Neutrophil (primary cell): ENCODE measurements around the gene MRM1.

Experiments used
- H3K27ac ChIP-seq: fragments of 200-600 bp; sonication (generic); 2 replicates; pipeline ENCODE4 v1.5.1; 2016; ENCODE audit warnings: mild to moderate bottlenecking, moderate library complexity
- H3K27me3 ChIP-seq: fragments of 200-600 bp; sonication (generic); 2 replicates; pipeline ENCODE4 v1.6.0; 2016; ENCODE audit warnings: mild to moderate bottlenecking
- H3K36me3 ChIP-seq: fragments of 200-600 bp; sonication (generic); 2 replicates; pipeline ENCODE4 v1.5.1; 2017
- H3K4me1 ChIP-seq, 2 experiments: fragments of 200-600 bp in 1 of 2; sonication (generic) in 1 of 2; 1 replicate in 1 of 2; 2 replicates in 1 of 2; pipeline versions ENCODE4 v1.5.1 to v1.6.1; 2013 to 2016; ENCODE audit warnings: low read depth in 1 of 2, low read length in 1 of 2, mild to moderate bottlenecking in 1 of 2, moderate library complexity in 1 of 2; ENCODE audit not compliant: control insufficient read depth in 1 of 2, insufficient read depth in 1 of 2
- H3K4me3 ChIP-seq, 2 experiments: fragments of 200-600 bp in 1 of 2; sonication (generic) in 1 of 2; 1 replicate in 1 of 2; 2 replicates in 1 of 2; pipeline ENCODE4 v1.5.1; 2013 to 2016; ENCODE audit warnings: low read depth in 1 of 2, low read length in 1 of 2, mild to moderate bottlenecking in 1 of 2, moderate library complexity in 1 of 2
- H3K9me3 ChIP-seq: fragments of 200-600 bp; sonication (generic); 2 replicates; pipeline ENCODE4 v1.5.1; 2016
- CTCF ChIP-seq: fragments of 200-600 bp; sonication (generic); IDR thresholded peaks from 2 replicates; pipeline ENCODE4 v1.5.1; 2016; ENCODE audit warnings: antibody characterized with exemption

The MRM1 gene

GRCh38 chr17:36597866-36598777 is 3.3 kb upstream of the MRM1 start:
- Histone ChIP-seq H3K27me3 (peaks cover 13% of the 10 kb centered on the region), H3K4me3 (no peak overlapping the region), H3K4me1 (peaks cover 24 to 26% of the 10 kb centered on the region in 2 experiments), H3K27ac (no peak overlapping the region), H3K9me3 (no peaks in the 10 kb centered on the region), H3K36me3 (no peaks in the 10 kb centered on the region)
- TF ChIP-seq CTCF = no peak

- Histone ChIP-seq H3K27me3 (peaks cover 4% of the 10 kb centered on the region), H3K4me3 (no peak overlapping the region), H3K9me3 (no peaks in the 10 kb centered on the region), H3K36me3 (no peaks in the 10 kb centered on the region), H3K27ac (no peak overlapping the region), H3K4me1 (peaks cover 33 to 34% of the 10 kb centered on the region in 2 experiments)
- TF ChIP-seq CTCF = no peak
Measured at GRCh38 chr17:36598951-36599401, 2.4 kb upstream of the MRM1 start.

DNA sequence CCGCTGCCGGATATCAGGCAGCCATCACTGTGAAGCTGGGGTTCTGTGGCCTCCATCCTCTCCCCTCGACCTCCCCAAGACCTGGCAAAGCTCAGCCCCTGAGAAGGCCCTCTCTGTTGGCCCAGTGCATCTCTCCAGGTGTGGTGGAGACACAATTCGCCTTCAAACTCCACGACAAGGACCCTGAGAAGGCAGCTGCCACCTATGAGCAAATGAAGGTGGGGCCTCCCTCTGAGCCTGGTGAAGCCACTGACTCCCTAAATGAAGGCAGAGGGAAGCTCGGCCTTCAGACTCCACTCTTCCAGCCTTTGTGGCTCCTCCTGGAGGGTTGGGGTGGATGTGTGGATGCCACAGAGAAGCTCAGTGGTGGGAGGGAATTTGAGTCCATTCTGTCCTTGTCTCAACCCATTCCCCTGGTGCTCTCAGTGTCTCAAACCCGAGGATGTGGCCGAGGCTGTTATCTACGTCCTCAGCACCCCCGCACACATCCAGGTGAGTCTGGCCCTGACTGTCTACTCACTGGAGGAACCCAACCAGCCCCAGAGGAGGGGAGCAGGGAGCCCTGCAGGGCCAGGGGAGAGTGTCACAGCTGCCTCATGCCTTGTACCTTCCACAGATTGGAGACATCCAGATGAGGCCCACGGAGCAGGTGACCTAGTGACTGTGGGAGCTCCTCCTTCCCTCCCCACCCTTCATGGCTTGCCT is 1.7 kb upstream of the MRM1 start:
- peaks cover 35% of the 10 kb centered on the region in 2 experiments for H3K4me1 ChIP-seq
- no peaks in the 10 kb centered on the region for H3K36me3 ChIP-seq
- no peaks in the 10 kb centered on the region for H3K27me3 ChIP-seq
- TF ChIP-seq CTCF = no peak
- H3K9me3 ChIP-seq = no peaks in the 10 kb centered on the region
- no peak overlapping the region for H3K4me3 ChIP-seq
- H3K27ac ChIP-seq = no peak overlapping the region

GRCh38 chr17:36600465-36600864 is 918 bp upstream of the MRM1 start:
- peak overlapping the region; percentile 55 for H3K27ac ChIP-seq
- peak overlapping the region; percentile 80 to 91 for H3K4me3 ChIP-seq
- no peaks in the 10 kb centered on the region for H3K9me3 ChIP-seq

GRCh38 chr17:36600936-36601302 is 464 bp upstream of the MRM1 start:
- Histone ChIP-seq H3K36me3 (no peaks in the 10 kb centered on the region), H3K27me3 (no peaks in the 10 kb centered on the region), H3K9me3 (no peaks in the 10 kb centered on the region), H3K27ac (peak overlapping the region; percentile 55), H3K4me1 (peaks cover 35% of the 10 kb centered on the region in 2 experiments), H3K4me3 (peak overlapping the region; percentile 80 to 91)
- TF ChIP-seq CTCF = no peak

More at GRCh38 chr17:36600465-36600864, 918 bp upstream of the MRM1 start:
- Histone ChIP-seq H3K36me3 (no peaks in the 10 kb centered on the region), H3K4me1 (peaks cover 35% of the 10 kb centered on the region in 2 experiments), H3K27me3 (no peaks in the 10 kb centered on the region)
- TF ChIP-seq CTCF = no peak
